Astrocyte (in vitro differentiated cells and primary cell): ENCODE measurements around the gene PPFIBP1. TPM values are rescaled to one million over a fixed set of nuclear protein-coding genes. Genes with fewer than 3 reads are reported as not detected.

ENCODE experiments used
- DNase-seq: peaks from one replicate; pipeline ENCODE4 v3.0.0-alpha.2; 2010; ENCODE audit warnings: low read depth
- FAIRE-seq: peaks from 2 replicates; lab custom pipeline; 2011; peaks lifted over from hg19 to GRCh38; lab: Jason Lieb, UNC
- H2AFZ ChIP-seq: 2 replicates; pipeline ENCODE4 v1.6.0; 2012; ENCODE audit warnings: low read depth, low read length, inconsistent platforms
- H3K27ac ChIP-seq: 2 replicates; pipeline ENCODE4 v1.5.1; 2011; ENCODE audit warnings: low read depth, low read length, inconsistent platforms
- H3K27me3 ChIP-seq: 2 replicates; pipeline ENCODE4 v1.6.0; 2011; ENCODE audit warnings: low read length, inconsistent platforms; ENCODE audit not compliant: insufficient read depth
- H3K36me3 ChIP-seq: 2 replicates; pipeline ENCODE4 v1.5.1; 2011; ENCODE audit warnings: low read length, inconsistent platforms; ENCODE audit not compliant: insufficient read depth
- H3K4me1 ChIP-seq: 2 replicates; pipeline ENCODE4 v1.5.1; 2011; ENCODE audit warnings: low read length, inconsistent platforms; ENCODE audit not compliant: insufficient read depth
- H3K4me2 ChIP-seq: 2 replicates; pipeline ENCODE4 v1.6.0; 2012; ENCODE audit warnings: low read length, inconsistent platforms
- H3K4me3 ChIP-seq: 2 replicates; pipeline ENCODE4 v1.5.1; 2011; ENCODE audit warnings: low read depth, mild to moderate bottlenecking, low read length, inconsistent platforms; ENCODE audit not compliant: insufficient read depth
- H3K79me2 ChIP-seq: 2 replicates; pipeline ENCODE4 v1.6.0; 2012; ENCODE audit warnings: mild to moderate bottlenecking, low read length, inconsistent platforms; ENCODE audit not compliant: insufficient read depth
- H3K9ac ChIP-seq: 2 replicates; pipeline ENCODE4 v1.6.0; 2012; ENCODE audit warnings: mild to moderate bottlenecking, low read length, inconsistent platforms
- H3K9me3 ChIP-seq: 2 replicates; pipeline ENCODE4 v1.5.1; 2012; ENCODE audit warnings: low read depth, mild to moderate bottlenecking, low read length, inconsistent platforms; ENCODE audit not compliant: insufficient read depth
- H4K20me1 ChIP-seq: 2 replicates; pipeline ENCODE4 v1.6.0; 2012; ENCODE audit warnings: low read length, inconsistent platforms; ENCODE audit not compliant: insufficient read depth
- H3K27ac Mint-ChIP-seq: one replicate; pipeline ENCODE4 v1.8.0; 2021; ENCODE audit warnings: mild to moderate bottlenecking, mixed read lengths; ENCODE audit not compliant: unreplicated experiment
- H3K27me3 Mint-ChIP-seq: one replicate; pipeline ENCODE4 v1.8.0; 2021; ENCODE audit warnings: low read depth, mixed read lengths; ENCODE audit not compliant: unreplicated experiment
- H3K36me3 Mint-ChIP-seq: one replicate; pipeline ENCODE4 v1.8.0; 2021; ENCODE audit warnings: low read depth, mixed read lengths; ENCODE audit not compliant: unreplicated experiment
- H3K4me1 Mint-ChIP-seq: one replicate; pipeline ENCODE4 v1.8.0; 2021; ENCODE audit warnings: low read depth, mixed read lengths; ENCODE audit not compliant: unreplicated experiment
- H3K4me3 Mint-ChIP-seq: one replicate; pipeline ENCODE4 v1.8.0; 2021; ENCODE audit warnings: mild to moderate bottlenecking, moderate library complexity, mixed read lengths; ENCODE audit not compliant: unreplicated experiment
- H3K9me3 Mint-ChIP-seq: one replicate; pipeline ENCODE4 v1.8.0; 2021; ENCODE audit warnings: mild to moderate bottlenecking, mixed read lengths; ENCODE audit not compliant: unreplicated experiment
- CTCF ChIP-seq: IDR thresholded peaks from 2 replicates; pipeline ENCODE4 v1.5.1; 2011; ENCODE audit warnings: low read depth, mild to moderate bottlenecking, inconsistent platforms, low read length, moderate library complexity; ENCODE audit not compliant: insufficient read depth
- EZH2 ChIP-seq: IDR thresholded peaks from 2 replicates; pipeline ENCODE4 v1.6.1; 2012; ENCODE audit warnings: mild to moderate bottlenecking, low read length, inconsistent platforms; ENCODE audit not compliant: insufficient read depth
- total RNA-seq: library from RNA; stranded (reverse); gene quantifications from 2 replicates; pipeline ENCODE4 v1.2.1, GENCODE V29; 2021

PPFIBP1 gene
- total RNA-seq, 1 donor from 2014 or later: 147 TPM

GRCh38 chr12:27561535-27562350, 37.7 kb downstream of the PPFIBP1 start:
- Mint-ChIP-seq H3K27ac (no peak overlapping the region), H3K4me3 (no peak overlapping the region), H3K27me3 (no peaks in the 10 kb centered on the region), H3K9me3 (no peaks in the 10 kb centered on the region), H3K4me1 (peaks cover 29% of the 10 kb centered on the region), H3K36me3 (peaks cover 7% of the 10 kb centered on the region)
- Histone ChIP-seq H3K4me3 (no peak overlapping the region), H3K27me3 (no peaks in the 10 kb centered on the region), H3K27ac (no peak overlapping the region), H2AFZ (no peak overlapping the region), H3K9me3 (no peaks in the 10 kb centered on the region), H3K36me3 (no peaks in the 10 kb centered on the region), H3K79me2 (peaks cover 91% of the 10 kb centered on the region), H3K4me1 (peaks cover 15% of the 10 kb centered on the region), H4K20me1 (peaks cover 14% of the 10 kb centered on the region), H3K9ac (no peak overlapping the region), H3K4me2 (peak overlapping the region; percentile 37)
- TF ChIP-seq CTCF (no peak), EZH2 (no peak)
- FAIRE-seq: no peak
- no peak for DNase-seq

GRCh38 chr12:27564612-27565213, 40.7 kb downstream of the PPFIBP1 start:
- H3K9me3 ChIP-seq: no peaks in the 10 kb centered on the region
- FAIRE-seq (no peak), DNase-seq (no peak)
- Mint-ChIP-seq H3K27ac (peak overlapping the region; percentile 62), H3K36me3 (peaks cover 9% of the 10 kb centered on the region), H3K9me3 (no peaks in the 10 kb centered on the region), H3K27me3 (no peaks in the 10 kb centered on the region), H3K4me1 (peaks cover 33% of the 10 kb centered on the region), H3K4me3 (no peak overlapping the region)
- peaks cover 14% of the 10 kb centered on the region for H4K20me1 ChIP-seq
- H3K27me3 ChIP-seq: no peaks in the 10 kb centered on the region
- peaks cover 15% of the 10 kb centered on the region for H3K4me1 ChIP-seq
- no peaks in the 10 kb centered on the region for H3K36me3 ChIP-seq
- H3K4me3 ChIP-seq: no peak overlapping the region
- peak overlapping the region; percentile 63 for H3K4me2 ChIP-seq
- peaks cover 89% of the 10 kb centered on the region for H3K79me2 ChIP-seq
- H3K27ac ChIP-seq: peak overlapping the region; percentile 39
- TF ChIP-seq CTCF (no peak), EZH2 (no peak)
- H3K9ac ChIP-seq: peak overlapping the region; percentile 45
- no peak overlapping the region for H2AFZ ChIP-seq

- Mint-ChIP-seq H3K27ac (no peak overlapping the region), H3K36me3 (peaks cover 9% of the 10 kb centered on the region), H3K4me3 (no peak overlapping the region), H3K9me3 (no peaks in the 10 kb centered on the region), H3K27me3 (no peaks in the 10 kb centered on the region), H3K4me1 (peaks cover 25% of the 10 kb centered on the region)
- Histone ChIP-seq H3K27ac (no peak overlapping the region), H3K27me3 (no peaks in the 10 kb centered on the region), H3K9me3 (no peaks in the 10 kb centered on the region), H2AFZ (no peak overlapping the region), H3K36me3 (no peaks in the 10 kb centered on the region), H3K4me1 (peaks cover 13% of the 10 kb centered on the region), H3K79me2 (peaks cover 83% of the 10 kb centered on the region), H4K20me1 (peaks cover 14% of the 10 kb centered on the region), H3K4me3 (no peak overlapping the region), H3K9ac (no peak overlapping the region), H3K4me2 (no peak overlapping the region)
- DNase-seq (no peak), FAIRE-seq (no peak)
- no peak for TF ChIP-seq CTCF
- TF ChIP-seq EZH2: no peak
Observed at GRCh38 chr12:27566159-27566558, 42.2 kb downstream of the PPFIBP1 start.
